GM21528 (cell line): ENCODE measurements around the gene PTRH1.

Experiments
- ATAC-seq: cut with Tn5 transposase; IDR thresholded peaks from one replicate; pipeline ENCODE4 v1.9.1; 2021; ENCODE audit warnings: mild to moderate bottlenecking, moderate library complexity; ENCODE audit not compliant: unreplicated experiment, low FRiP score

The PTRH1 gene

GRCh38 chr9:127673234-127673633, 42.2 kb downstream of the PTRH1 start:
- ATAC-seq = no peak

- ATAC-seq = no peak
Measured at GRCh38 chr9:127667906-127668305, 47.6 kb downstream of the PTRH1 start.

- ATAC-seq = no peak
Measured at GRCh38 chr9:127667127-127667844, 48.2 kb downstream of the PTRH1 start.

GRCh38 chr9:127664678-127665507, 50.6 kb downstream of the PTRH1 start:
- ATAC-seq = no peak

- ATAC-seq = no peak
Measured at GRCh38 chr9:127664324-127664677, 51.2 kb downstream of the PTRH1 start.
